H1 (cell line): ENCODE measurements around the gene TMBIM4. TPM values are rescaled to one million over a fixed set of nuclear protein-coding genes. Genes with fewer than 3 reads are reported as not detected.

ENCODE experiments used
- EGR1 ChIP-seq: IDR thresholded peaks from 2 replicates; pipeline ENCODE4 v1.6.1; 2011; ENCODE audit warnings: low read depth, low read length, borderline replicate concordance
- RFX5 ChIP-seq: IDR thresholded peaks from 2 replicates; pipeline ENCODE4 v1.6.1; 2011; ENCODE audit warnings: low read depth, low read length, improper control_type of control experiment, borderline replicate concordance
- RXRA ChIP-seq: IDR thresholded peaks from 2 replicates; pipeline ENCODE4 v1.6.1; 2011; ENCODE audit warnings: low read depth, mild to moderate bottlenecking, low read length, moderate library complexity; ENCODE audit not compliant: insufficient read depth
- SAP30 ChIP-seq: fragments of 300-600 bp; sonication (generic); IDR thresholded peaks from 2 replicates; pipeline ENCODE4 v1.7.1; 2012; ENCODE audit warnings: low read length, moderate library complexity, mild to moderate bottlenecking, inconsistent platforms; ENCODE audit not compliant: insufficient read depth, insufficient replicate concordance
- SP2 ChIP-seq: IDR thresholded peaks from 2 replicates; pipeline ENCODE4 v1.6.1; 2012; ENCODE audit warnings: mild to moderate bottlenecking, low read length, inconsistent platforms
- polyA plus RNA-seq, 7 experiments: library from polyadenylated mRNA; depleted of rRNA in 3 of 7; stranded (reverse) in 5 of 7; unstranded in 2 of 7; fragments of >200 nt in 5 of 7; fragments of 200-250 nt in 2 of 7; gene quantifications; 1 replicate in 5 of 7; 2 replicates in 1 of 7; 4 replicates in 1 of 7; pipeline versions ENCODE4 v1.2.1 to v1.2.3, GENCODE V29; 2011 to 2013; ENCODE audit warnings: missing spikeins in 2 of 7, mixed read lengths in 2 of 7
- total RNA-seq: library from RNA; stranded (reverse); fragmentation: NEBNext Ultra II Directional; extraction: Animal tissue kit (Norgen Biotek cat#: 25700); gene quantifications from 2 replicates; pipeline ENCODE4 v1.2.1, GENCODE V29; 2021

Gene TMBIM4
- total and polyA plus RNA-seq, 2 of the 8 experiments (the other 6 are each of a cell fraction or from before 2014, with no cell fraction given), result 12.8 to 46.6 TPM

- TF ChIP-seq RFX5, result no peak
- peak; percentile 32; the same call in 1 of the 2 replicates for TF ChIP-seq EGR1
- no peak for TF ChIP-seq SP2
- TF ChIP-seq RXRA, result no peak
- no peak for TF ChIP-seq SAP30
Observed at GRCh38 chr12:66169221-66170170, at the start of gene TMBIM4 (continued).
